Endothelial cell of umbilical vein (primary cell): ENCODE measurements around the gene PTPN14. TPM values are rescaled to one million over a fixed set of nuclear protein-coding genes. Genes with fewer than 3 reads are reported as not detected.

ENCODE experiments used
- BruUV-seq: library from RNA; stranded (reverse); fragments of 400-500 nt; replicated peaks from 2 replicates; lab custom pipeline; 2021; lab: Mats Ljungman, UMichigan
- CTCF ChIA-PET: fragments of 300-600, 350-600 bp; sonication (Branson Sonifier 250); formaldehyde crosslinking; loops from one replicate; lab custom pipeline; 2021; ENCODE audit warnings: antibody characterized with exemption, inconsistent platforms; lab: Charles Lee
- POLR2A ChIA-PET: fragments of 300-600, 350-600 bp; sonication (Branson Sonifier 250); formaldehyde crosslinking; loops from one replicate; lab custom pipeline; 2021; ENCODE audit warnings: antibody characterized with exemption, inconsistent platforms; lab: Charles Lee
- DNase-seq: peaks from one replicate; pipeline ENCODE4 v3.0.0-alpha.2; 2011; ENCODE audit warnings: low read depth, low spot score
- FAIRE-seq: peaks from 2 replicates; lab custom pipeline; 2011; peaks lifted over from hg19 to GRCh38; lab: Jason Lieb, UNC
- H2AFZ ChIP-seq: 2 replicates; pipeline ENCODE4 v1.6.0; 2012; ENCODE audit warnings: low read depth, low read length, control low read depth, inconsistent platforms
- H3K27ac ChIP-seq: 2 replicates; pipeline ENCODE4 v1.5.1; 2011; ENCODE audit warnings: low read depth, mild to moderate bottlenecking, control low read depth, low read length, moderate library complexity; ENCODE audit not compliant: insufficient read depth
- H3K27me3 ChIP-seq, 2 experiments: 2 replicates each; pipeline versions ENCODE4 v1.6.0 to v1.6.1; 2011; ENCODE audit warnings: low read length in 2 of 2, mixed read lengths in 1 of 2; ENCODE audit not compliant: control insufficient read depth in 2 of 2, insufficient read depth in 2 of 2
- H3K36me3 ChIP-seq, 2 experiments: 2 replicates in 1 of 2; 3 replicates in 1 of 2; pipeline ENCODE4 v1.5.1; 2011; ENCODE audit warnings: low read length in 2 of 2, mild to moderate bottlenecking in 1 of 2, moderate library complexity in 1 of 2; ENCODE audit not compliant: control insufficient read depth in 2 of 2, insufficient read depth in 2 of 2; ENCODE audit errors: extremely low read depth in 1 of 2
- H3K4me1 ChIP-seq: 3 replicates; pipeline ENCODE4 v1.5.1; 2011; ENCODE audit warnings: mild to moderate bottlenecking, low read length; ENCODE audit not compliant: control insufficient read depth, insufficient read depth; ENCODE audit errors: extremely low read depth
- H3K4me2 ChIP-seq: 2 replicates; pipeline ENCODE4 v1.6.1; 2011; ENCODE audit warnings: low read length, control low read depth, mixed read lengths; ENCODE audit not compliant: insufficient read depth
- H3K4me3 ChIP-seq, 3 experiments: fragments of 200-600 bp in 1 of 3; sonication (generic), shearing (Covaris generic) in 1 of 3; replicated peaks in 1 of 3; 2 replicates each; pipeline ENCODE4 v1.5.1; 2011 to 2016; ENCODE audit warnings: control low read depth in 3 of 3, low read length in 3 of 3, mild to moderate bottlenecking in 2 of 3, inconsistent platforms in 1 of 3, low read depth in 1 of 3, moderate library complexity in 1 of 3; ENCODE audit not compliant: insufficient read depth in 1 of 3
- H3K79me2 ChIP-seq: 2 replicates; pipeline ENCODE4 v1.6.0; 2012; ENCODE audit warnings: low read length, inconsistent platforms; ENCODE audit not compliant: control insufficient read depth, insufficient read depth
- H3K9ac ChIP-seq: replicated peaks from 2 replicates; pipeline ENCODE3; 2011; ENCODE audit warnings: low read length, control low read depth; ENCODE audit not compliant: insufficient read depth; ENCODE audit errors: extremely low read depth
- H3K9me1 ChIP-seq: replicated peaks from 3 replicates; pipeline ENCODE4 v1.6.0; 2011; ENCODE audit warnings: mild to moderate bottlenecking, low read length; ENCODE audit not compliant: control insufficient read depth, insufficient read depth; ENCODE audit errors: extremely low read depth
- H3K9me3 ChIP-seq: replicated peaks from 2 replicates; pipeline ENCODE4 v1.5.1; 2012; ENCODE audit warnings: low read length, inconsistent platforms; ENCODE audit not compliant: control insufficient read depth, insufficient read depth
- H4K20me1 ChIP-seq: replicated peaks from 2 replicates; pipeline ENCODE3; 2011; ENCODE audit warnings: mild to moderate bottlenecking, low read length; ENCODE audit not compliant: control insufficient read depth, insufficient read depth; ENCODE audit errors: extremely low read depth
- CTCF ChIP-seq, 2 donors: IDR thresholded peaks; 1 replicate in 1 of 2; 2 replicates in 1 of 2; pipeline ENCODE4 v1.5.1; 2011; ENCODE audit warnings: low read length in 2 of 2, mild to moderate bottlenecking in 2 of 2, moderate library complexity in 2 of 2, control low read depth in 1 of 2, inconsistent platforms in 1 of 2, low read depth in 1 of 2; ENCODE audit not compliant: insufficient read depth in 1 of 2; ENCODE audit errors: extremely low read depth in 1 of 2
- EZH2 ChIP-seq: IDR thresholded peaks from 2 replicates; pipeline ENCODE4 v1.6.1; 2012; ENCODE audit warnings: borderline replicate concordance, low read depth, mild to moderate bottlenecking, moderate library complexity, low read length, inconsistent platforms; ENCODE audit not compliant: severe bottlenecking
- FOS ChIP-seq: IDR thresholded peaks from 2 replicates; pipeline ENCODE4 v1.6.1; 2011; ENCODE audit warnings: mild to moderate bottlenecking, low read length, moderate library complexity, borderline replicate concordance; ENCODE audit not compliant: insufficient read depth
- GATA2 ChIP-seq: IDR thresholded peaks from 2 replicates; pipeline ENCODE4 v1.7.0; 2011; ENCODE audit warnings: low read depth, mild to moderate bottlenecking, moderate library complexity, mixed read lengths, low read length; ENCODE audit not compliant: insufficient read length, insufficient read depth
- JUN ChIP-seq: IDR thresholded peaks from 2 replicates; pipeline ENCODE4 v1.6.1; 2011; ENCODE audit warnings: borderline replicate concordance, low read depth; ENCODE audit not compliant: insufficient read length, insufficient read depth
- MAX ChIP-seq: IDR thresholded peaks from 2 replicates; pipeline ENCODE4 v1.6.1; 2011; ENCODE audit not compliant: insufficient read depth, insufficient read length
- MYC ChIP-seq: IDR thresholded peaks from one replicate; pipeline ENCODE4 v1.6.1; 2011; ENCODE audit warnings: mild to moderate bottlenecking, low read depth, low read length
- POLR2A ChIP-seq: IDR thresholded peaks from 2 replicates; pipeline ENCODE4 v1.6.1; 2012; ENCODE audit warnings: low read depth, mild to moderate bottlenecking, control low read depth, low read length
- POLR2AphosphoS5 ChIP-seq: IDR thresholded peaks from 2 replicates; pipeline ENCODE4 v1.6.1; 2012; ENCODE audit warnings: low read depth, mild to moderate bottlenecking, control low read depth, low read length, moderate library complexity; ENCODE audit not compliant: insufficient read depth
- dilution Hi-C: fragments of 300-500 bp; cut with MboI; formaldehyde crosslinking; loops from one replicate; pipeline ENCODE4 v1.15.0; 2019; ENCODE audit warnings: low sequenced_read_pairs; ENCODE audit not compliant: extremely low pct_ligation_motif_present
- intact Hi-C: fragments of 100-400 bp; cut with micrococcal nuclease; formaldehyde crosslinking; loops from one replicate; pipeline ENCODE4 v1.10.0; 2022
- polyA plus RNA-seq, 4 experiments: library from polyadenylated mRNA; depleted of rRNA in 3 of 4; stranded (reverse) in 3 of 4; unstranded in 1 of 4; fragments of >200 nt; gene quantifications; 2 replicates each; pipeline versions ENCODE4 v1.2.1 to v1.2.3, GENCODE V29; 2011 to 2012; ENCODE audit warnings: missing spikeins in 1 of 4
- total RNA-seq: library from RNA; stranded (reverse); gene quantifications from 2 replicates; pipeline ENCODE4 v1.2.3, GENCODE V29; 2021

PTPN14 gene
- total and polyA plus RNA-seq, 2 donors (not counting 3 experiments of a cell fraction or from before 2014, with no cell fraction given), result 18.5 to 93.0 TPM

GRCh38 chr1:214537872-214538473 is 13.4 kb downstream of the PTPN14 start:
- CTCF ChIA-PET, result interaction anchor here (0.7 to 1.4 kb wide), 5 partner anchors 10 to 149 kb away, joined by 3 to 8 read pairs (median 4); no protein-coding TSS in a partner anchor
- no peak overlapping the region for H3K4me2 ChIP-seq
- intact Hi-C loops, result loop anchor here (2.0 kb wide), 1 partner anchor 13 kb away; no protein-coding TSS in a partner anchor

More at GRCh38 chr1:214537872-214538473, 13.4 kb downstream of the PTPN14 start:
- Histone ChIP-seq H3K9ac (no peak overlapping the region), H3K9me1 (no peaks in the 10 kb centered on the region), H2AFZ (no peak overlapping the region), H3K4me1 (peaks cover 23% of the 10 kb centered on the region), H3K27me3 (no peaks in the 10 kb centered on the region), H3K36me3 (peaks cover 0 to 3% of the 10 kb centered on the region in 2 experiments), H3K79me2 (peaks cover 95% of the 10 kb centered on the region), H3K4me3 (no peak overlapping the region), H3K27ac (no peak overlapping the region), H3K9me3 (no peaks in the 10 kb centered on the region), H4K20me1 (peaks cover 28% of the 10 kb centered on the region)
- FAIRE-seq (no peak), DNase-seq (peak; percentile 9)
- BruUV-seq, result no TSS peak
- POLR2A ChIA-PET, result interaction anchor here (0.6 kb wide), 1 partner anchor 14 kb away, joined by 4 read pairs; the partner anchor contains the start of gene PTPN14
- dilution Hi-C loops, result no loop called here
- TF ChIP-seq CTCF (IDR thresholded peaks at IDR 0.05; ENCODE audit: extremely low read depth in 1 of 2, insufficient read depth in 1 of 2, low read depth in 1 of 2, low read length in 2 of 2), result no peak
- TF ChIP-seq POLR2AphosphoS5, result no peak
- TF ChIP-seq MYC, result no peak
- no peak for TF ChIP-seq GATA2
- TF ChIP-seq JUN, result no peak
- no peak for TF ChIP-seq MAX
- TF ChIP-seq FOS, result no peak
- TF ChIP-seq POLR2A, result no peak
- no peak for TF ChIP-seq EZH2
